Thyroid gland (tissue), 4 donors: Measurements from ENCODE around the gene GALNS. TPM values are rescaled to one million over a fixed set of nuclear protein-coding genes. Genes with fewer than 3 reads are reported as not detected.

Source experiments
- DNase-seq, 2 donors: peaks; one replicate each; pipeline ENCODE4 v3.0.0-alpha.2; 2019
- H3K27ac ChIP-seq, 3 donors: fragments of 200-600 bp; sonication (generic); 1 replicate in 2 of 3; 2 replicates in 1 of 3; pipeline ENCODE4 v1.5.1; 2016 to 2019; ENCODE audit warnings: mild to moderate bottlenecking in 1 of 3, moderate library complexity in 1 of 3
- H3K27me3 ChIP-seq: fragments of 200-600 bp; sonication (generic); one replicate; pipeline ENCODE4 v1.5.1; 2019
- H3K36me3 ChIP-seq, 2 donors: fragments of 200-600 bp; sonication (generic); one replicate each; pipeline ENCODE4 v1.5.1; 2016 to 2019
- H3K4me1 ChIP-seq, 2 donors: fragments of 200-600 bp; sonication (generic); one replicate each; pipeline ENCODE4 v1.5.1; 2017 to 2019
- H3K4me3 ChIP-seq, 3 donors: fragments of 200-600 bp; sonication (generic); replicated peaks in 1 of 3; 1 replicate in 2 of 3; 2 replicates in 1 of 3; pipeline ENCODE4 v1.5.1; 2016; ENCODE audit warnings: mild to moderate bottlenecking in 1 of 3
- H3K9me3 ChIP-seq: fragments of 200-600 bp; sonication (generic); one replicate; pipeline ENCODE4 v1.5.1; 2017
- CTCF ChIP-seq, 6 experiments: fragments of 200-600 bp in 3 of 6; fragments of 450-650 bp in 3 of 6; sonication (generic) in 3 of 6; IDR thresholded peaks; one replicate each; pipeline ENCODE4 v1.5.1; 2016 to 2019; ENCODE audit warnings: antibody characterized with exemption in 6 of 6, mild to moderate bottlenecking in 2 of 6, inconsistent platforms in 1 of 6, moderate library complexity in 1 of 6
- POLR2A ChIP-seq, 2 donors: fragments of 450-650 bp; IDR thresholded peaks; one replicate each; pipeline ENCODE4 v1.6.1; 2017; ENCODE audit warnings: antibody characterized with exemption in 2 of 2, mild to moderate bottlenecking in 2 of 2, moderate library complexity in 1 of 2
- WGBS, 2 donors: methylation state at CpG; one replicate each; pipeline ENCODE4 v1.1.5; 2017; 5-methylcytosine and 5-hydroxymethylcytosine counted together
- intact Hi-C: fragments of 100-400 bp; cut with DNase I; formaldehyde crosslinking; loops from one replicate; pipeline ENCODE4 v1.15.1; 2023
- total RNA-seq, 4 donors: library from RNA; depleted of rRNA; stranded (reverse); fragments of >200 nt; gene quantifications; one replicate each; pipeline ENCODE4 v1.2.3, GENCODE V29; 2016

GALNS gene
- total RNA-seq, 4 donors from 2014 or later: 14.4 to 41.9 (median 33.0) TPM

- no peaks in the 10 kb centered on the region for H3K4me1 ChIP-seq
- H3K9me3 ChIP-seq: no peaks in the 10 kb centered on the region
- H3K27ac ChIP-seq: no peak overlapping the region
- no peaks in the 10 kb centered on the region for H3K36me3 ChIP-seq
- intact Hi-C loops: no loop called here
- H3K4me3 ChIP-seq: no peak overlapping the region
- DNase-seq: no peak
- WGBS, 2 donors: 91 to 92% methylated on average over 22 of the region's 22 CpGs
- no peaks in the 10 kb centered on the region for H3K27me3 ChIP-seq
- no peak for TF ChIP-seq CTCF (IDR thresholded peaks at IDR 0.05)
These were observed 19.0 kb upstream of the GALNS start for GRCh38 chr16:88875703-88876234.

DNA sequence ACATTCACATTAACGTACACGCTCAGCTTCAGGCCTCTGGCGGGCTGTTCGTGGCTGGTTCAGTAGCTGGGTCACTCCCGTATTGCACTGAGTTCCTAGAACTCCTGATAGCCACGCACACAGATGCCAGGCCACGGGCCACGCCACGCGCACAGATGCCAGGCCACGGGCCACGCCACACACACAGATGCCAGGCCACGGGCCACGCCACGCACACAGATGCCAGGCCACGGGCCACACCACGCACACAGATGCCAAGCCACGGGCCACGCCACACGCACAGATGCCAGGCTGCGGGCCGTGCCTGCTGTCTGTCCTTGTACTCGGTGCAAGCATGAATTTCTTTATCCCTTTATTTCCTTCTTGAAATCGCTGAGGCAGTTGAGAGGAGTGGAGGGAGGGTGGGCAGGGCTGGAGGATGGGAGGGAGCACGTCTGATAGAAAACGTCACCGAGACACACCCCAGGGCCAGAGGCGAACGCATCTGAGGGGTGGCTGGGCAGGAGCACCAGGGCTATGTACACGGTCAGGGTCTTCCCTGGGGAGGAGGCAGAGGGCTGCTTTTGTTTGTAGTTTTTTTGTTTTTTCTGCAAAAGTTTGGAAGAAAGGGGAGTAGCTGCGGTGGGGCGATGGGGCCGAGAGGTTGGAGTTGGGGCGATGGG is 18.3 kb upstream of the GALNS start:
- intact Hi-C loops: no loop called here
- no peak for TF ChIP-seq POLR2A (IDR thresholded peaks at IDR 0.05)
- TF ChIP-seq CTCF (IDR thresholded peaks at IDR 0.05): no peak
- Histone ChIP-seq H3K27me3 (no peaks in the 10 kb centered on the region), H3K9me3 (no peaks in the 10 kb centered on the region), H3K27ac (no peak overlapping the region), H3K4me1 (no peaks in the 10 kb centered on the region), H3K4me3 (no peak overlapping the region), H3K36me3 (no peaks in the 10 kb centered on the region)
- DNase-seq: no peak
- 87 to 91% methylated on average over 27 to 34 of the region's 34 CpGs for WGBS, 2 donors

DNA sequence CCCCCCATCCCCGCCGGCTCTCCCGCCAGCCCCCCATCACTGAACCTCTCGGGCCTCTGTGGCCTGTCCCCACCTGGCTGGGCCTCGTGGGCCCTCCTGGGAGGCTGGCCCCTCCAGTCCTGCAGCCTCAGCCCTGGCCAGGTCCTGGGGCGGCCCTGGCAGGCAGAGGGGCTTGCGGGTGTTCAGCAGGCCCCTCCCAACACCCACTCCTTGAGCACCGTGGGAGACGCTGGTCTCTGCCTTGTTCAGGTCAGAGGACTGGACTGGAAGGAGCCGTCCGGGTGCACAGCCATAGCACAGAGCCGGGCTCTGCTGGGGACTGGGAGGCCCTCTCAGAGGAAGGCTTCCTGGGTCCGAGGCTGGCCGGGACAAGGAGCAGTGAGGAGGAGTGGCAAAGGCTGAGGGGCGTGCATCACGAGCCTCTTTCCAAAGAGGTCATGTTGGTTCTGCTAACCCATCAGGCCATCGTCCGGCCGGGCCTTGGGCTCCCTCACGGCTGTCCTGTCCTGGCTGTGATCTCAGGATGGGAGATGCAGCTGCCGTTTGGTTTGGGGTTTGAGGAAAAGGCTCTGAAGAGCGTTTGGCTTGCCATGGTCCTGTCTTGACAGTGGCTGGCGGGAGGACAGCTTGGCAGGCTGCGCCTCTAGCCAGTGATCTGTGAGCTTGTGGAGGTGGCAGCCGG is 16.0 kb upstream of the GALNS start:
- Histone ChIP-seq H3K27ac (no peak overlapping the region), H3K4me1 (no peaks in the 10 kb centered on the region), H3K36me3 (no peaks in the 10 kb centered on the region), H3K9me3 (no peaks in the 10 kb centered on the region), H3K4me3 (no peak overlapping the region), H3K27me3 (no peaks in the 10 kb centered on the region)
- WGBS, 2 donors: 63 to 67% methylated on average over 9 to 23 of the region's 25 CpGs
- TF ChIP-seq CTCF (IDR thresholded peaks at IDR 0.05) (no peak), POLR2A (IDR thresholded peaks at IDR 0.05) (no peak)
- intact Hi-C loops: no loop called here
- no peak for DNase-seq

- intact Hi-C loops: no loop called here
- DNase-seq: no peak
- WGBS, 2 donors: 62 to 69% methylated on average over 7 to 8 of the region's 21 CpGs
- Histone ChIP-seq H3K27me3 (no peaks in the 10 kb centered on the region), H3K27ac (no peak overlapping the region), H3K4me3 (no peak overlapping the region), H3K9me3 (no peaks in the 10 kb centered on the region), H3K4me1 (no peaks in the 10 kb centered on the region), H3K36me3 (no peaks in the 10 kb centered on the region)
- TF ChIP-seq CTCF (IDR thresholded peaks at IDR 0.05): no peak
- no peak for TF ChIP-seq POLR2A (IDR thresholded peaks at IDR 0.05)
These were observed 15.1 kb upstream of the GALNS start for GRCh38 chr16:88871730-88872416.

GRCh38 chr16:88871349-88871702 is 14.6 kb upstream of the GALNS start:
- H3K4me3 ChIP-seq: no peak overlapping the region
- no peaks in the 10 kb centered on the region for H3K36me3 ChIP-seq
- no peak overlapping the region for H3K27ac ChIP-seq
- H3K9me3 ChIP-seq: no peaks in the 10 kb centered on the region
- no peaks in the 10 kb centered on the region for H3K4me1 ChIP-seq
- intact Hi-C loops: no loop called here
- no peak for DNase-seq
- TF ChIP-seq POLR2A (IDR thresholded peaks at IDR 0.05): no peak
- TF ChIP-seq CTCF (IDR thresholded peaks at IDR 0.05): no peak
- 51 to 52% methylated on average over 8 of the region's 8 CpGs for WGBS, 2 donors
- no peaks in the 10 kb centered on the region for H3K27me3 ChIP-seq
